Activated T-helper 17 cell treated with anti-CD3 and anti-CD28 coated beads, Interleukin-2, amount 50 U/mL, for 72 hours (primary cell): ENCODE results near the gene ELL2. TPM values are rescaled to one million over a fixed set of nuclear protein-coding genes. Genes with fewer than 3 reads are reported as not detected.
"Not testable (repeated sequence)": the region's sequence is repeated elsewhere in the genome, so short reads cannot be mapped to it uniquely, and the experiment has no call there.

Source experiments
- ATAC-seq: fragments of 150-1000 bp; cut with Tn5 transposase; replicated peaks from 2 replicates; pipeline ENCODE4 v1.10.0; 2021; ENCODE audit warnings: mild to moderate bottlenecking, moderate library complexity
- H3K27ac Mint-ChIP-seq: one replicate; pipeline ENCODE4 v1.8.0; 2022; ENCODE audit warnings: mixed read lengths
- H3K27me3 Mint-ChIP-seq: one replicate; pipeline ENCODE4 v1.8.0; 2022; ENCODE audit warnings: mixed read lengths
- H3K36me3 Mint-ChIP-seq: one replicate; pipeline ENCODE4 v1.8.0; 2022; ENCODE audit warnings: low read depth, mild to moderate bottlenecking, mixed read lengths
- H3K4me1 Mint-ChIP-seq: one replicate; pipeline ENCODE4 v1.8.0; 2022; ENCODE audit warnings: mixed read lengths
- H3K4me3 Mint-ChIP-seq: one replicate; pipeline ENCODE4 v1.8.0; 2022; ENCODE audit warnings: mild to moderate bottlenecking, mixed read lengths
- H3K9me3 Mint-ChIP-seq: one replicate; pipeline ENCODE4 v1.8.0; 2022; ENCODE audit warnings: mixed read lengths
- total RNA-seq, 2 donors: library from RNA; stranded (reverse); gene quantifications; one replicate each; pipeline ENCODE4 v1.2.3, GENCODE V29; 2022

ELL2 gene
- total RNA-seq, 2 donors from 2014 or later, result 159 to 172 TPM

DNA sequence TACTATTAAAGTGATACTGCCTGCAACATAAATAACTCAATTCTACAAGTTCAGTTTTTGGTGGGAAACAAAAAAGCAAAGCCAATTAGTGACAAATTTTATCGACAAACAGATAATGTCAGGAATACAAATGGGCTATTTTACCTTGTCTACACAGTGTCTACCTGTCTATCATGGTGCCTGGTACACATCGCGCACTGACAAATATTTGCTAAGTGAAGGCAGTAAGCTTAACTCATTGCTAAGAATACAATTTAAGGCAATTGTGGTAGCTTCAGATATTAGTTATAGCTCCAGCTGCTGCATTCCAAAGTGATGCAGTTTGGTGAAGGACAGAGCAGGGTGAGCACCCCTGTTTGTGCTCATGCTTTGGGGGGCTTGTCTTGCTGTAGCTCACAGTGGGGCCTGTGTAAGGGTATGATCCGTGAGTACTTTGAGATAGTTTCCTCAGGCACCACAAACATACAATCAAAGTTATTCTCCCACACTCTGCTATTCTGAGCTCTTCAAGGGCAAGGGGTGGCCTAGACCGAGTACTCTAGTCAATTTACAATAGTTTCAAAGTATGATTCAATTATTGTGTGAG, 24.7 kb downstream of the ELL2 start:
- peaks cover 78% of the 10 kb centered on the region for H3K36me3 Mint-ChIP-seq
- no peak overlapping the region for H3K27ac Mint-ChIP-seq
- no peaks in the 10 kb centered on the region for H3K9me3 Mint-ChIP-seq
- ATAC-seq, result no peak
- peaks cover 21% of the 10 kb centered on the region for H3K4me1 Mint-ChIP-seq
- no peaks in the 10 kb centered on the region for H3K27me3 Mint-ChIP-seq
- no peak overlapping the region for H3K4me3 Mint-ChIP-seq

- Mint-ChIP-seq H3K4me3 (no peak overlapping the region), H3K27me3 (no peaks in the 10 kb centered on the region), H3K4me1 (peaks cover 26% of the 10 kb centered on the region), H3K36me3 (peaks cover 78% of the 10 kb centered on the region), H3K27ac (no peak overlapping the region), H3K9me3 (no peaks in the 10 kb centered on the region)
- no peak for ATAC-seq
Observed at GRCh38 chr5:95935553-95936100, 26.0 kb downstream of the ELL2 start.

- Mint-ChIP-seq H3K27ac (peak overlapping the region; percentile 15), H3K4me3 (peak overlapping the region; percentile 8)
- peak; percentile 58 for ATAC-seq
Observed at GRCh38 chr5:95934207-95934804, 27.3 kb downstream of the ELL2 start.

DNA sequence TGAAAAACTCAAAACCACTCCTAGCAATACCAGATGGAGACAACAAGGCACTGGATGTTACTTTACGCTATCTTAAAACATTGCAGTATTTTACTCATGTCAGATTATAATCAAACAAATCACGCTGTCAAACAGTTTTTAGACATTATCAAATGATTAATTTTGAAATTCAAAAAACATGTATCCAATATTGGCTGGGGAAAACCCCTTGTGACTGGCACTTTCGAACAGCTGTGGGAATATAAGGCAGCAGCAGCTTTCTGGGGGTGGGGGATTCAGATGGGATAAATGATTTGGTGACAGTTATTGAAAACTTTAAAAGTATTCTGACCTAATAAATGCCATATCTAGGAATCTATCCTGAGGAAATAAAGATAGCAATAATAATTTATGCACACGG, 28.7 kb downstream of the ELL2 start:
- Mint-ChIP-seq H3K4me3 (no peak overlapping the region), H3K27me3 (no peaks in the 10 kb centered on the region), H3K9me3 (no peaks in the 10 kb centered on the region), H3K36me3 (peaks cover 76% of the 10 kb centered on the region), H3K4me1 (peaks cover 38% of the 10 kb centered on the region), H3K27ac (no peak overlapping the region)
- ATAC-seq, result no peak

More at GRCh38 chr5:95934207-95934804, 27.3 kb downstream of the ELL2 start:
- H3K9me3 Mint-ChIP-seq, result no peaks in the 10 kb centered on the region
- peaks cover 26% of the 10 kb centered on the region for H3K4me1 Mint-ChIP-seq
- no peaks in the 10 kb centered on the region for H3K27me3 Mint-ChIP-seq
- H3K36me3 Mint-ChIP-seq, result peaks cover 75% of the 10 kb centered on the region

GRCh38 chr5:95931079-95931833, 30.4 kb downstream of the ELL2 start:
- peaks cover 41% of the 10 kb centered on the region for H3K4me1 Mint-ChIP-seq
- no peak for ATAC-seq

DNA sequence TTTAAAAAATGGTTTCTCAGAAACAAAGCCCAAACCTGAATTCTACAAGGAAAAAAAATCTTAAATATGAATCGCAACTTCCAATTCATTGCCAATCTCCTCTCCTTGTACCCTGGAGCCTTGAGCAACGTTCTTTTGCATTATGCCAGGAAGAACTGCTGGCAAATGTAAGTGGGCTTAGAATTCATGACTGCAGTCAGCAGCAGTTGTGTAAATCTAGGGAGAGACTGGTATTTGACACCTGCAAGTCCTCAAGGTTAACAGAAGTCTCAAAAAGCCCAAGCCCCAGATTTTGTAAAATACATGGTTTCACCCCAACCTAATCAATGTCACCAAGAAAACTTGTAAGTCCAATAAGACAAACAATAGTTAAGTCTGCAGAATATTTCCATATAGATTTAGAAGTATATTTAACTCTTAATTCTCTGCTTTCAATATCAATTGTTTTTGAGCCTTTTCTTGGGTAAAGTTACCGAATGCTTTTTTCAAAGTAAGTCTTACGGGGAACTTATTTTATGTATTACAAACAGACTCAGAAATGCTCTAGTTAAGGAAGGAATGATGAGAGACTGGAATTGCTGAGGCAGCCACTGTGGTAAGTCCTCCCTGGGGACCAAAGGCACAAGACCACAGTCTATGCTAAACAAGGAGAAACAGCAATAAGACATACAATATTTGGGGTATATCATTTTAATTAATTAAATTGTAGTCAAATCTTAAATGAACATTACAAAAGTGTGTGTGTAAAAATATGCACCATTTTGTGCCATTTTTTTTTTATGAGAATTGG, 31.3 kb downstream of the ELL2 start:
- Mint-ChIP-seq H3K4me1 (peaks cover 36% of the 10 kb centered on the region), H3K27ac (no peak overlapping the region), H3K27me3 (no peaks in the 10 kb centered on the region), H3K36me3 (peaks cover 60% of the 10 kb centered on the region), H3K4me3 (no peak overlapping the region), H3K9me3 (no peaks in the 10 kb centered on the region)
- ATAC-seq, result no peak

More at GRCh38 chr5:95931079-95931833, 30.4 kb downstream of the ELL2 start:
- Mint-ChIP-seq H3K27ac (no peak overlapping the region), H3K4me3 (no peak overlapping the region), H3K9me3 (no peaks in the 10 kb centered on the region), H3K36me3 (peaks cover 60% of the 10 kb centered on the region), H3K27me3 (no peaks in the 10 kb centered on the region)

GRCh38 chr5:95928724-95929253, 32.9 kb downstream of the ELL2 start:
- Mint-ChIP-seq H3K9me3 (no peaks in the 10 kb centered on the region), H3K36me3 (peaks cover 64% of the 10 kb centered on the region), H3K27me3 (no peaks in the 10 kb centered on the region), H3K27ac (peak overlapping the region; percentile 78), H3K4me1 (peaks cover 25% of the 10 kb centered on the region), H3K4me3 (peak overlapping the region; percentile 41)
- ATAC-seq, result no peak

DNA sequence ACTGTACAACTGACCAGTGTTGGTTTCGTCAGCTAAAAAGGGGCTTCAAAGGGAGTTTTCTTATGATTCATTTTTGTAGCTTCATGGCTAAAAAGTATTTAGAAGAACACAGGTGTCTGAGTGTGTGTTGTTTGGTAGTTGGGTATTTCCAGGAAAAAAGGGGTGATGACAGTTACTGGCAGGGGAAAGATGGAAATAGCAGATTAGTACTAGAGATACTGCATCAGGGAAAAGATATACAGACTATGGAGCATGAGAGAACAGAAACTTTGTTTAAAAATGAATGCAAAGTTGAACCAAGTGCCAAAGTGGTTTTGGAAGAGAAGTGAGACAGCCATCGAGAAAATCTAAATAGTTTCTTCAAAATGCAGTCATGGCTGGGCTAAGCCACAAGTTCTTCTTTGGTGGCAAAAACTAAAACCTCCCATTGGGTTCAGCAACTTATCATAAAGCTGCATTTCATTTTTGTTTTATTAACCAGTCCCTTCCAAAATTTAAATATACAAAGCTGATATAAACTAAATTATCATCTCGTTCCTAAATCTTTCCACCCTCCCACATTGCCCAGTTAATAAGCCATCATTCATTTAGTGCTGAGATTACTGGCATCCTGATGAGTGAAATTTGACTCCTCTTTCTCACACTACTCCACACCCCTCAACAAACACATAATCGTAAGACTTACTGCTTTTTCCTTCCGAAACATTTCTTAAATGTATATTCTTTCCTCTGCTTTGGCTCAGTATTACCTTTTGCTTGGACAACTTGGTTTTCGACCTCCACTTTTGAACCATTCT, 33.5 kb downstream of the ELL2 start:
- Mint-ChIP-seq H3K4me3 (peak overlapping the region; percentile 41), H3K36me3 (peaks cover 65% of the 10 kb centered on the region), H3K9me3 (no peaks in the 10 kb centered on the region), H3K27me3 (no peaks in the 10 kb centered on the region), H3K4me1 (peaks cover 25% of the 10 kb centered on the region), H3K27ac (peak overlapping the region; percentile 78)
- peak; percentile 79 for ATAC-seq

GRCh38 chr5:95927300-95927699, 34.4 kb downstream of the ELL2 start:
- not testable (repeated sequence) for H3K4me3 Mint-ChIP-seq, H3K9me3 Mint-ChIP-seq, H3K27me3 Mint-ChIP-seq, ATAC-seq
- Mint-ChIP-seq H3K36me3 (peaks cover 65% of the 10 kb centered on the region), H3K27ac (peak overlapping the region; percentile 7), H3K4me1 (peaks cover 25% of the 10 kb centered on the region)

DNA sequence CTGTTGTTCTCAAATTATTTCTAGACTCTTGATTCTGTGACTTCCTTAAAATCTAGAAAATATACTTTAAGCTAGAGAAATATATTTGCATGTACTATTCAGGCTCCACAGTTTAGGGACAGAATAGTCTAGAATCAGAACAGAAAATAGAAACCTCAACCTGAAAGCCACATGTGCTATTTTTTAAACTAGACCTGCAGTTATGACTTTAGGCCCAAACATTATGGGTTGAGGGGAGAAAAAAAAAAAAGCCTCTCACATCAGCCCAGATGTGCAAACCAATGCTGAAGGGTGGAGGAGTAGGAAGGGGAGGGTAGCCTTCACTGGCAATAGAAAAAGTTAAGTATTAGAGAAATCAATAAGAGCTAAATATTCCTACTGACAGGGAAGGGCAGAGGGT, 35.7 kb downstream of the ELL2 start:
- Mint-ChIP-seq H3K4me3 (peak overlapping the region; percentile 17), H3K27me3 (no peaks in the 10 kb centered on the region), H3K4me1 (peaks cover 20% of the 10 kb centered on the region), H3K27ac (peak overlapping the region; percentile 74), H3K36me3 (peaks cover 65% of the 10 kb centered on the region), H3K9me3 (no peaks in the 10 kb centered on the region)
- ATAC-seq, result peak; percentile 39

GRCh38 chr5:95925378-95925744, 36.3 kb downstream of the ELL2 start:
- H3K9me3 Mint-ChIP-seq, result no peaks in the 10 kb centered on the region
- H3K4me1 Mint-ChIP-seq, result peaks cover 20% of the 10 kb centered on the region
- H3K27ac Mint-ChIP-seq, result peak overlapping the region; percentile 74
- no peak for ATAC-seq
- no peak overlapping the region for H3K4me3 Mint-ChIP-seq
- peaks cover 65% of the 10 kb centered on the region for H3K36me3 Mint-ChIP-seq
- H3K27me3 Mint-ChIP-seq, result no peaks in the 10 kb centered on the region

DNA sequence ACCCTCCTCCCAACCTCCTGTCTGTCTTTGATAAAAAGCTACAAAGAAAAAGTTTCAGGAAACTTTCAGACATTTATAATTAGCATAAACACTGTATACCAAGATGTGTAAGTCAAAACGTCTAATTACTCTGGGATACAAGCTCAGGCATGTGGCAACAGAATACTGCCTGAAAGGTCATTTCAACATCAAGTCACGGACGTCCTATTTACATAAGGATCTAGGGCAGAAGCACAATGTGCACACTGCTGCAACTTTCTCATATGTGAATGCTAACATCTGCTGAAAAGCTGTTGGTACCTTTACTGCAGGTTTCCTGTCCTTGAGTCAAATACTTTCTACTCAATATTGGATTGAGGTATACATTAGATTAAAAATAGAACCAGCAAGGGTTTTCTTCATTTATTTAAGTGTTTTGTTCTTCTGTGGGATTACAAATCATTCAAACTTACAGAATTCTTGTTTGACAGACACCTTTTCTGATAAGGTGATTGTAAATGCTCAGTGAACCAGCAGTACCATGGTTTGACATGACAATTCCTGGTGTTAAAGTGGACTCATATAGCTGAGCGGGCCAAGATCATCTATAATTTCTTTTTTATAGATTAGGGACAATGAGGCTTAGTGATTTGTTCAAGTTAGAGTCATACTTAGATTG, 36.8 kb downstream of the ELL2 start:
- H3K9me3 Mint-ChIP-seq, result no peaks in the 10 kb centered on the region
- ATAC-seq, result no peak
- H3K27me3 Mint-ChIP-seq, result no peaks in the 10 kb centered on the region
- H3K4me1 Mint-ChIP-seq, result peaks cover 20% of the 10 kb centered on the region
- no peak overlapping the region for H3K4me3 Mint-ChIP-seq
- peaks cover 67% of the 10 kb centered on the region for H3K36me3 Mint-ChIP-seq
- no peak overlapping the region for H3K27ac Mint-ChIP-seq

GRCh38 chr5:95923918-95924544, 37.6 kb downstream of the ELL2 start:
- H3K9me3 Mint-ChIP-seq, result no peaks in the 10 kb centered on the region
- peaks cover 67% of the 10 kb centered on the region for H3K36me3 Mint-ChIP-seq
- H3K27ac Mint-ChIP-seq, result no peak overlapping the region
- no peaks in the 10 kb centered on the region for H3K27me3 Mint-ChIP-seq
- peaks cover 19% of the 10 kb centered on the region for H3K4me1 Mint-ChIP-seq
- no peak overlapping the region for H3K4me3 Mint-ChIP-seq
- no peak for ATAC-seq
